GM10266 (cell line): ENCODE data around the gene PLA1A.

Source experiments
- DNase-seq: peaks from one replicate; pipeline ENCODE4 v3.0.0; 2012; ENCODE audit errors: extremely low spot score
- CTCF ChIP-seq: IDR thresholded peaks from 2 replicates; pipeline ENCODE4 v1.5.1; 2012; ENCODE audit warnings: mild to moderate bottlenecking, low read depth; ENCODE audit not compliant: control insufficient read depth, insufficient read depth; ENCODE audit errors: missing control alignments

Gene PLA1A

GRCh38 chr3:119653876-119654275 is 56.2 kb downstream of the PLA1A start:
- no peak for TF ChIP-seq CTCF
- DNase-seq, result no peak

GRCh38 chr3:119657887-119658702 is 60.4 kb downstream of the PLA1A start:
- TF ChIP-seq CTCF, result no peak
- no peak for DNase-seq

- no peak for TF ChIP-seq CTCF
- no peak for DNase-seq
These were observed 61.3 kb downstream of the PLA1A start for GRCh38 chr3:119658994-119659393.

GRCh38 chr3:119659606-119660291 is 62.1 kb downstream of the PLA1A start:
- TF ChIP-seq CTCF, result no peak
- no peak for DNase-seq

GRCh38 chr3:119660474-119661440 is 63.1 kb downstream of the PLA1A start, which contains the start of gene POPDC2:
TSS of gene POPDC2 (minus strand) at chr3:119660589. CDS start at chr3:119660423, 166 bp downstream.
- no peak for DNase-seq
- TF ChIP-seq CTCF, result no peak

- DNase-seq, result no peak
- no peak for TF ChIP-seq CTCF
These were observed 65.1 kb downstream of the PLA1A start for GRCh38 chr3:119662604-119663373.
